ENCODE results near the gene WDR18. TPM values are rescaled to one million over a fixed set of nuclear protein-coding genes. Genes with fewer than 3 reads are reported as not detected.

WDR18 gene
- total RNA-seq, 1 experiment from 2014 or later, result 43.3 TPM

DNA sequence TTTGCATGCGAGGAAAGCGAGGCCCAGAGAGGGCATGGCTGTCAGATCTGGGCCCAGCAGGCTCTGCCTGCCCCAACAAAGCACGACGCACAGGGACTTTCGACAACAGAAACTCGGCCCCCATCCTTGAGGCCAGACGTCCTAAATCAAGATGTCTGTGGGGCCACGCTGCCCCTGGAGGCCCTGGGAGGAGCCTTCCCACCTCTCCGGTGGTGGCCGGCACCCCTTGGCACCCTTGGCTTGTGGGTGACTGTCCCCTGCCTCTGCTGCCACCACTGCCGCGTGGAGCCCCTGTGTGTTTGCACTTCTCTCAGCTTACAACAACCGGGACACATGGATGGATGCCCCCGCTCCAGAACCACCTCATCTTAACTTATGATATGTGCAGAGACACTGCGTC lies 4.4 kb downstream of the WDR18 start:
- BruUV-seq (replicated peaks), result no TSS peak
- Mint-ChIP-seq H3K27me3 (ENCODE audit: unreplicated experiment) (no peaks in the 10 kb centered on the region), H3K4me3 (ENCODE audit: low read depth, unreplicated experiment) (no peak overlapping the region), H3K4me1 (ENCODE audit: low read depth, unreplicated experiment) (no peaks in the 10 kb centered on the region), H3K27ac (ENCODE audit: unreplicated experiment) (no peak overlapping the region), H3K9me3 (ENCODE audit: low read depth, unreplicated experiment) (no peaks in the 10 kb centered on the region), H3K36me3 (ENCODE audit: insufficient read depth, unreplicated experiment) (peaks cover 22% of the 10 kb centered on the region)
- TF ChIP-seq, protein P1, sequence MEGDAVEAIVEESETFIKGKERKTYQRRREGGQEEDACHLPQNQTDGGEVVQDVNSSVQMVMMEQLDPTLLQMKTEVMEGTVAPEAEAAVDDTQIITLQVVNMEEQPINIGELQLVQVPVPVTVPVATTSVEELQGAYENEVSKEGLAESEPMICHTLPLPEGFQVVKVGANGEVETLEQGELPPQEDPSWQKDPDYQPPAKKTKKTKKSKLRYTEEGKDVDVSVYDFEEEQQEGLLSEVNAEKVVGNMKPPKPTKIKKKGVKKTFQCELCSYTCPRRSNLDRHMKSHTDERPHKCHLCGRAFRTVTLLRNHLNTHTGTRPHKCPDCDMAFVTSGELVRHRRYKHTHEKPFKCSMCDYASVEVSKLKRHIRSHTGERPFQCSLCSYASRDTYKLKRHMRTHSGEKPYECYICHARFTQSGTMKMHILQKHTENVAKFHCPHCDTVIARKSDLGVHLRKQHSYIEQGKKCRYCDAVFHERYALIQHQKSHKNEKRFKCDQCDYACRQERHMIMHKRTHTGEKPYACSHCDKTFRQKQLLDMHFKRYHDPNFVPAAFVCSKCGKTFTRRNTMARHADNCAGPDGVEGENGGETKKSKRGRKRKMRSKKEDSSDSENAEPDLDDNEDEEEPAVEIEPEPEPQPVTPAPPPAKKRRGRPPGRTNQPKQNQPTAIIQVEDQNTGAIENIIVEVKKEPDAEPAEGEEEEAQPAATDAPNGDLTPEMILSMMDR (IDR thresholded peaks at IDR 0.05; ENCODE audit: unreplicated experiment), result no peak
- DNase-seq, result no peak
- CTCF ChIA-PET, result no interaction called here
- intact Hi-C loops (cut with micrococcal nuclease; ENCODE audit: unreplicated experiment), result no loop called here

DNA sequence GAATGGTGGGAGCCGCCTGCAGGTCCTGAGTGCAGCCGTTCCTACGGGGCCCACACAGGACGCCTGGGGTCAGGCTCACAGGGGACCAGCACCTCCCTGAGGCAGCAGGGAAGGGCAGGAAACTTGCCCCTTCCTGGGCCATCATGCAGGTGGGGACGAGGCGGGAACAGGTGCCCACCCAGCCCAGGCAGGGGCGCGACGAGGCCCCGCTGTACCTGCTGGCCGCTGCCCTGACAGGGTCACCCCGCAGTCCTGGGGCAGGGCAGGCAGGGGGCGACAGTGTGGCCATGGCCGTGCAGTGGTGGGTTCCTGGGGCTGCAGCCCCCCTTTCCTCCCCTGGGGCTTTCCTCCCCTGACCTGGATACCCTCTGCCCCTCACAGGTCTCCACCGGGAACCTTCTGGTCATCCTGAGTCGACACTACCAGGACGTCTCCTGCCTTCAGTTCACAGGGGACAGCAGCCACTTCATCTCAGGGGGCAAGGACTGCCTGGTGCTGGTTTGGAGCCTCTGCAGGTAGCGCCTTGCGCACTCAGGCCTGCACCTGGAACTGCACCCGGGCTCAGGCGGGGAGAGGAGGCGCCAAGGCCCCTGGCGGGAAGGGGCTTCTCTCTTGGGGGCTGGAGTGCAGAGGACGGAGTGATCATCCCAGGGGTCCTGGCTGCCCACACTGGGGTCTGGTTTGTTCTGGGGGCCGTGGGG lies 5.4 kb downstream of the WDR18 start:
- BruUV-seq (replicated peaks), result no TSS peak
- Mint-ChIP-seq H3K36me3 (ENCODE audit: insufficient read depth, unreplicated experiment) (peaks cover 16% of the 10 kb centered on the region), H3K27ac (ENCODE audit: unreplicated experiment) (no peak overlapping the region), H3K4me3 (ENCODE audit: low read depth, unreplicated experiment) (no peak overlapping the region), H3K4me1 (ENCODE audit: low read depth, unreplicated experiment) (no peaks in the 10 kb centered on the region), H3K9me3 (ENCODE audit: low read depth, unreplicated experiment) (no peaks in the 10 kb centered on the region), H3K27me3 (ENCODE audit: unreplicated experiment) (no peaks in the 10 kb centered on the region)
- CTCF ChIA-PET, result interaction anchor here (0.9 kb wide), 1 partner anchor 204 kb away, joined by 11 read pairs; no protein-coding TSS in a partner anchor
- no peak for DNase-seq
- TF ChIP-seq, protein P1 (IDR thresholded peaks at IDR 0.05; ENCODE audit: unreplicated experiment), result no peak
- intact Hi-C loops (cut with micrococcal nuclease; ENCODE audit: unreplicated experiment), result no loop called here

DNA sequence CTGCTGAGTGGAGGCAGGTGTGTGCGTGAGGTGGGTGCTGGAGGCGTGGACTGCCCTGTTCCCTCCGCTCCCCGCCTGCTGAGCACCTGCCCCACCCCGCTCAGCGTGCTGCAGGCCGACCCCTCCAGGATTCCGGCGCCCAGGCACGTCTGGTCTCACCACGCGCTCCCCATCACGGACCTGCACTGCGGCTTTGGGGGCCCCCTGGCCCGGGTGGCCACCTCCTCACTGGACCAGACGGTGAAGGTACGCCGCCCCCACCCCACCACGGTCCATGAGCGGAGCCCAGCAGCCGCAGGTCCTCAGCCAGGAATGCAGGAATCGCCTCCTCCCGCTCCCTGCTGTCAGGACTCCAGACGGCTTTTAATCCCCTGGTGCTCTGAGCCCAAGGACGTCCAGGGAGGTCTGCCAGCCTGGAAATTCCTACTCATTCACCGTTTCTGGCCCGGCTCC lies 6.0 kb downstream of the WDR18 start:
- no TSS peak for BruUV-seq (replicated peaks)
- Mint-ChIP-seq H3K9me3 (ENCODE audit: low read depth, unreplicated experiment) (no peaks in the 10 kb centered on the region), H3K4me3 (ENCODE audit: low read depth, unreplicated experiment) (no peak overlapping the region), H3K27me3 (ENCODE audit: unreplicated experiment) (no peaks in the 10 kb centered on the region), H3K27ac (ENCODE audit: unreplicated experiment) (no peak overlapping the region), H3K4me1 (ENCODE audit: low read depth, unreplicated experiment) (no peaks in the 10 kb centered on the region), H3K36me3 (ENCODE audit: insufficient read depth, unreplicated experiment) (peaks cover 10% of the 10 kb centered on the region)
- intact Hi-C loops (cut with micrococcal nuclease; ENCODE audit: unreplicated experiment), result no loop called here
- CTCF ChIA-PET, result no interaction called here
- TF ChIP-seq, protein P1 (IDR thresholded peaks at IDR 0.05; ENCODE audit: unreplicated experiment), result no peak
- DNase-seq, result no peak

DNA sequence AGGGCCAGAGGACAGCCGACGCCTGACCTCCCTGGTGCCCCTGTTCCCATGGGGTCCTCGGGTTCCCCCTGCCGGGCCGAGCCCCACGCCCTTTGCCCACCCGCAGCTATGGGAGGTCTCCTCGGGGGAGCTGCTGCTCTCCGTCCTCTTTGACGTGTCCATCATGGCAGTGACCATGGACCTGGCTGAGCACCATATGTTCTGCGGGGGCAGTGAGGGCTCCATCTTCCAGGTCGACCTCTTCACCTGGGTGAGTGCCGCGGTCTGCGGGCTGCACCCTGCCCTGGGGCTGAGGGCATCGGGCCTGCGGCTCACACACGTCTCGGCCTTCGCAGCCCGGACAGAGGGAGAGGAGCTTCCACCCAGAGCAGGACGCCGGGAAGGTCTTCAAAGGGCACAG lies 6.6 kb downstream of the WDR18 start:
- no peak overlapping the region for H3K27ac Mint-ChIP-seq (ENCODE audit: unreplicated experiment)
- no peaks in the 10 kb centered on the region for H3K27me3 Mint-ChIP-seq (ENCODE audit: unreplicated experiment)
- no peak overlapping the region for H3K4me3 Mint-ChIP-seq (ENCODE audit: low read depth, unreplicated experiment)
- BruUV-seq (replicated peaks), result no TSS peak
- H3K36me3 Mint-ChIP-seq (ENCODE audit: insufficient read depth, unreplicated experiment), result peaks cover 8% of the 10 kb centered on the region
- H3K4me1 Mint-ChIP-seq (ENCODE audit: low read depth, unreplicated experiment), result no peaks in the 10 kb centered on the region
- intact Hi-C loops (cut with micrococcal nuclease; ENCODE audit: unreplicated experiment), result no loop called here
- no peaks in the 10 kb centered on the region for H3K9me3 Mint-ChIP-seq (ENCODE audit: low read depth, unreplicated experiment)
- CTCF ChIA-PET, result no interaction called here
- TF ChIP-seq, protein P1 (IDR thresholded peaks at IDR 0.05; ENCODE audit: unreplicated experiment), result no peak
- no peak for DNase-seq

Data from Calu3 (cell line).